ENCODE results near the gene DFFA. TPM values are rescaled to one million over a fixed set of nuclear protein-coding genes. Genes with fewer than 3 reads are reported as not detected.

The DFFA gene
- total RNA-seq, 1 experiment from 2014 or later: 52.0 TPM

GRCh38 chr1:10450836-10451235 lies 21.5 kb downstream of the DFFA start:
- ATAC-seq: no peak
- intact Hi-C loops (cut with micrococcal nuclease): no loop called here
- no TSS peak for BruUV-seq (replicated peaks)
- Histone ChIP-seq H3K27ac (ENCODE audit: low read length) (no peak overlapping the region), H3K9me3 (ENCODE audit: low read length) (no peaks in the 10 kb centered on the region), H3F3A (ENCODE audit: low read length, unreplicated experiment) (no peaks in the 10 kb centered on the region), H3K9ac (ENCODE audit: low read length) (no peak overlapping the region), H3K27me3 (ENCODE audit: low read length) (no peaks in the 10 kb centered on the region), H3K79me2 (ENCODE audit: low read length) (no peaks in the 10 kb centered on the region), H3K4me1 (ENCODE audit: insufficient read depth, low read length) (no peaks in the 10 kb centered on the region), H3K9me2 (replicated peaks; ENCODE audit: low read length) (no peaks in the 10 kb centered on the region), H3K36me3 (ENCODE audit: low read depth, low read length) (no peaks in the 10 kb centered on the region), H3K4me3 (ENCODE audit: low read length) (no peak overlapping the region), H3K4me2 (ENCODE audit: low read length) (no peak overlapping the region), H2AFZ (ENCODE audit: low read length) (no peak overlapping the region), H4K20me1 (ENCODE audit: low read length) (no peaks in the 10 kb centered on the region)
- POLR2A ChIA-PET (ENCODE audit: unreplicated experiment): no interaction called here
- no peak for DNase-seq
- CTCF ChIA-PET: no interaction called here
- TF ChIP-seq EZH2 (IDR thresholded peaks at IDR 0.05; ENCODE audit: low read length, unreplicated experiment) (no peak), EZH2phosphoT487 (IDR thresholded peaks at IDR 0.05; ENCODE audit: borderline replicate concordance, low read length) (no peak), CTCF (conservative IDR thresholded peaks at IDR 0.05; ENCODE audit: low read depth, low read length) (no peak)

GRCh38 chr1:10450156-10450814 lies 22.0 kb downstream of the DFFA start:
- ChIA-PET CTCF (no interaction called here), POLR2A (ENCODE audit: unreplicated experiment) (no interaction called here)
- no TSS peak for BruUV-seq (replicated peaks)
- H3K4me1 ChIP-seq (ENCODE audit: insufficient read depth, low read length): no peaks in the 10 kb centered on the region
- no peaks in the 10 kb centered on the region for H3K9me2 ChIP-seq (replicated peaks; ENCODE audit: low read length)
- no peak overlapping the region for H3K4me3 ChIP-seq (ENCODE audit: low read length)
- no peaks in the 10 kb centered on the region for H3K79me2 ChIP-seq (ENCODE audit: low read length)
- no peak overlapping the region for H3K27ac ChIP-seq (ENCODE audit: low read length)
- no peak overlapping the region for H2AFZ ChIP-seq (ENCODE audit: low read length)
- DNase-seq (no peak), ATAC-seq (no peak)
- H3K9me3 ChIP-seq (ENCODE audit: low read length): no peaks in the 10 kb centered on the region
- H3K36me3 ChIP-seq (ENCODE audit: low read depth, low read length): no peaks in the 10 kb centered on the region
- H3K9ac ChIP-seq (ENCODE audit: low read length): no peak overlapping the region
- H3F3A ChIP-seq (ENCODE audit: low read length, unreplicated experiment): no peaks in the 10 kb centered on the region
- intact Hi-C loops (cut with micrococcal nuclease): no loop called here
- H3K4me2 ChIP-seq (ENCODE audit: low read length): no peak overlapping the region
- no peaks in the 10 kb centered on the region for H3K27me3 ChIP-seq (ENCODE audit: low read length)
- TF ChIP-seq EZH2 (IDR thresholded peaks at IDR 0.05; ENCODE audit: low read length, unreplicated experiment): no peak
- no peak for TF ChIP-seq CTCF (conservative IDR thresholded peaks at IDR 0.05; ENCODE audit: low read depth, low read length)
- no peak for TF ChIP-seq EZH2phosphoT487 (IDR thresholded peaks at IDR 0.05; ENCODE audit: borderline replicate concordance, low read length)
- H4K20me1 ChIP-seq (ENCODE audit: low read length): no peaks in the 10 kb centered on the region

GRCh38 chr1:10449751-10450150 lies 22.6 kb downstream of the DFFA start, which contains the start of gene CORT:
Gene CORT (plus strand): TSS chr1:10450031. CDS start chr1:10450224, 193 bp downstream.
- H3K27ac ChIP-seq (ENCODE audit: low read length): no peak within 1 kb of the TSS
- TF ChIP-seq EZH2phosphoT487 (IDR thresholded peaks at IDR 0.05; ENCODE audit: borderline replicate concordance, low read length) (no peak), EZH2 (IDR thresholded peaks at IDR 0.05; ENCODE audit: low read length, unreplicated experiment) (no peak), CTCF (conservative IDR thresholded peaks at IDR 0.05; ENCODE audit: low read depth, low read length) (no peak)
- no peaks in the 10 kb centered on the region for H3K79me2 ChIP-seq (ENCODE audit: low read length)
- no peak within 1 kb of the TSS for H2AFZ ChIP-seq (ENCODE audit: low read length)
- no peak within 1 kb of the TSS for H3K4me2 ChIP-seq (ENCODE audit: low read length)
- no peaks in the 10 kb centered on the region for H3K9me3 ChIP-seq (ENCODE audit: low read length)
- H3K36me3 ChIP-seq (ENCODE audit: low read depth, low read length): no peaks in the 10 kb centered on the region
- DNase-seq: no peak
- intact Hi-C loops (cut with micrococcal nuclease): no loop called here
- POLR2A ChIA-PET (ENCODE audit: unreplicated experiment): no interaction called here
- no peaks in the 10 kb centered on the region for H3K27me3 ChIP-seq (ENCODE audit: low read length)
- no TSS peak for BruUV-seq (replicated peaks)
- no peaks in the 10 kb centered on the region for H3F3A ChIP-seq (ENCODE audit: low read length, unreplicated experiment)
- CTCF ChIA-PET: no interaction called here
- no peaks in the 10 kb centered on the region for H3K4me1 ChIP-seq (ENCODE audit: insufficient read depth, low read length)
- no peaks in the 10 kb centered on the region for H4K20me1 ChIP-seq (ENCODE audit: low read length)
- no peak within 1 kb of the TSS for H3K4me3 ChIP-seq (ENCODE audit: low read length)
- no peak for ATAC-seq
- no peaks in the 10 kb centered on the region for H3K9me2 ChIP-seq (replicated peaks; ENCODE audit: low read length)
- no peak within 1 kb of the TSS for H3K9ac ChIP-seq (ENCODE audit: low read length)
